ENCODE data around the gene HSD17B3. TPM values are rescaled to one million over a fixed set of nuclear protein-coding genes. Genes with fewer than 3 reads are reported as not detected.
A peak's percentile ranks its signal among the peaks of the same experiment; 100 is the strongest.

HSD17B3 gene
- total and polyA plus RNA-seq, 4 donors: 0.37 to 4.4 (median 0.41) TPM; not detected in 1

DNA sequence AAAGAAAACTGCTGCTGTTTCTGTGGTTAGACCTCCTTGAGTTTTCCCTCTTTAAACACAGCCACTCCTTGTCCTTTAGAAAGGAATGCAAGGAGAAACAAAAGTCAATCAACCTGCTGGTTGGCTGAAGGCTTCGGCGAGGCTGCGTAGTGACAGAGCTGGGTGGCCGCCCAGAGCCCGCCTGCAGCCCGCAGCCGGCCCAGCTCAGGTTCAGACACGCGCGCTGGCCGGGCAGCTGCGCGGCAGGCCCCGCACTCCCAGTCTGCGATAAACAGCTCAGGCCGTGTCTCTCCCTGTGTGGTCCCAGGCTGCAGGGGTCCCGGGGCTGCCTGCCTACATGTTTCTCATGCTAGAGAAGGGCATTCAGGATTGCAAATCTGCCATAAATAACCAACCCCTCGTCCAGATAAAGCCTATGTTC lies 115.4 kb downstream of the HSD17B3 start:
- ATAC-seq (ENCODE audit: insufficient read depth, low FRiP score) (peak; percentile 84), DNase-seq (peak; percentile 86 to 90 (median 87))
- H3K27me3 ChIP-seq (ENCODE audit: control insufficient read depth in 3 of 3, insufficient read depth in 3 of 3, low read length in 2 of 3): no peaks in the 10 kb centered on the region
- H3K9me3 ChIP-seq (ENCODE audit: control insufficient read depth in 4 of 4, insufficient read depth in 3 of 4, low read length in 3 of 4): peaks cover 0 to 18% (median 5%) of the 10 kb centered on the region in 4 donors
- H3K36me3 ChIP-seq (ENCODE audit: control insufficient read depth in 4 of 4, insufficient read depth in 4 of 4, low read length in 4 of 4): no peaks in the 10 kb centered on the region
- TF ChIP-seq, protein P1, sequence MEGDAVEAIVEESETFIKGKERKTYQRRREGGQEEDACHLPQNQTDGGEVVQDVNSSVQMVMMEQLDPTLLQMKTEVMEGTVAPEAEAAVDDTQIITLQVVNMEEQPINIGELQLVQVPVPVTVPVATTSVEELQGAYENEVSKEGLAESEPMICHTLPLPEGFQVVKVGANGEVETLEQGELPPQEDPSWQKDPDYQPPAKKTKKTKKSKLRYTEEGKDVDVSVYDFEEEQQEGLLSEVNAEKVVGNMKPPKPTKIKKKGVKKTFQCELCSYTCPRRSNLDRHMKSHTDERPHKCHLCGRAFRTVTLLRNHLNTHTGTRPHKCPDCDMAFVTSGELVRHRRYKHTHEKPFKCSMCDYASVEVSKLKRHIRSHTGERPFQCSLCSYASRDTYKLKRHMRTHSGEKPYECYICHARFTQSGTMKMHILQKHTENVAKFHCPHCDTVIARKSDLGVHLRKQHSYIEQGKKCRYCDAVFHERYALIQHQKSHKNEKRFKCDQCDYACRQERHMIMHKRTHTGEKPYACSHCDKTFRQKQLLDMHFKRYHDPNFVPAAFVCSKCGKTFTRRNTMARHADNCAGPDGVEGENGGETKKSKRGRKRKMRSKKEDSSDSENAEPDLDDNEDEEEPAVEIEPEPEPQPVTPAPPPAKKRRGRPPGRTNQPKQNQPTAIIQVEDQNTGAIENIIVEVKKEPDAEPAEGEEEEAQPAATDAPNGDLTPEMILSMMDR (IDR thresholded peaks at IDR 0.05; ENCODE audit: control extremely low read depth, extremely low read depth): no peak
- peaks cover 0 to 32% (median 17%) of the 10 kb centered on the region in 5 donors for H3K4me1 ChIP-seq (ENCODE audit: control insufficient read depth in 5 of 5, insufficient read depth in 5 of 5, low read length in 5 of 5)
- no peak overlapping the region for H3K4me3 ChIP-seq
- no peak overlapping the region for H3K9ac ChIP-seq (ENCODE audit: insufficient read depth in 1 of 2, low read length in 2 of 2)
- H3K27ac ChIP-seq (ENCODE audit: low read depth in 1 of 2, low read length in 1 of 2): peak overlapping the region in 1 of 2 donors; percentile 69
- 21 to 25% methylated on average over 18 of the region's 18 CpGs for WGBS, 2 donors

DNA sequence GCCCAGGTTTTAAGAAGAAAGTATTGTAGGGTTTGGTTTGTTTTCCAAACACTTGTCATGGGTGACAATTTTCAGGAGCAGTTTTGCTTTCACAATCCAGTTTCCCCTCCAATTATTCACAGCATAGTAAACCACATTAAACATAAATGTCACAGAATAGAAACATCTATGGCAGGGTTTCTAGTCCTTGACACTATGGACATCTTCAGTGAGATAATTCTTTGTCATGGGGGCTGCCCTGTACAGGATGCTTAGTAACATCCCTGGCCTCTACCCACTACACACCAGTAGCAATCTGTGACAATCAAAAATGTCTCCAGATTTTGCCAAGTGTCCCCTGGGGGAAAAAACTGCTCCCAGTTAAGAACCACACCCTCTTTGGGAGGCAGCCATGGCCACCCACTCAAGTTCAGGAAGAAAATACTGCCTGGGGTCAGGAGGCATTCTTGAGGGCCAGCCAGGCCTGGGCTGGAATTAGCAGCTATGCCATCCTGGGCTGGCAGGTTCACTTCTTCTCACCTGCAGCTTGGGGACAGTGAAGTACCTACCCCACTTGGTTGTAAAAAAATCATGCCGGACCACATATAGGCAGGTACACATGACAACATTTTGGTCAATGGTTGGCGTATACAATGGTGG lies 116.3 kb downstream of the HSD17B3 start:
- 66 to 93% methylated on average over 2 of the region's 2 CpGs for WGBS, 2 donors
- Histone ChIP-seq H3K4me3 (no peak overlapping the region), H3K4me1 (ENCODE audit: control insufficient read depth in 5 of 5, insufficient read depth in 5 of 5, low read length in 5 of 5) (peaks cover 0 to 32% (median 17%) of the 10 kb centered on the region in 5 donors), H3K9me3 (ENCODE audit: control insufficient read depth in 4 of 4, insufficient read depth in 3 of 4, low read length in 3 of 4) (peaks cover 0 to 16% (median 5%) of the 10 kb centered on the region in 4 donors), H3K9ac (ENCODE audit: insufficient read depth in 1 of 2, low read length in 2 of 2) (no peak overlapping the region), H3K27ac (ENCODE audit: low read depth in 1 of 2, low read length in 1 of 2) (peak overlapping the region in 1 of 2 donors; percentile 80), H3K27me3 (ENCODE audit: control insufficient read depth in 3 of 3, insufficient read depth in 3 of 3, low read length in 2 of 3) (no peaks in the 10 kb centered on the region), H3K36me3 (ENCODE audit: control insufficient read depth in 4 of 4, insufficient read depth in 4 of 4, low read length in 4 of 4) (no peaks in the 10 kb centered on the region)
- DNase-seq (no peak), ATAC-seq (ENCODE audit: insufficient read depth, low FRiP score) (no peak)
- TF ChIP-seq, protein P1 (IDR thresholded peaks at IDR 0.05; ENCODE audit: control extremely low read depth, extremely low read depth): no peak

Small RNAs within 50 kb of the gene (small RNA-seq; reads per million reads assigned to genes)
- gene RNU6-1160P (ENCODE audit: low replicate concordance): not detected

Other genes starting within 250 kb of the HSD17B3 start
- gene SLC35D2, start 81.5 kb upstream of the HSD17B3 start, total RNA-seq: 10 to 100 TPM; 22.7 to 27.2 TPM
- gene SLC35D2, start 81.5 kb upstream of the HSD17B3 start, polyA plus RNA-seq: 10 to 100 TPM; 14.9 to 20.2 TPM
- 1 to 10 TPM; 3.1 to 3.3 TPM for gene ZNF367, start 116.2 kb upstream of the HSD17B3 start, total RNA-seq
- 1 to 10 TPM; 1.0 to 1.1 TPM for gene ZNF367, start 116.2 kb upstream of the HSD17B3 start, polyA plus RNA-seq
- gene HABP4, start 148.0 kb upstream of the HSD17B3 start, total RNA-seq: 10 to 100 TPM in 1 of 2 donors, 1 to 10 TPM in 1; 6.5 to 10.2 TPM
- gene HABP4, start 148.0 kb upstream of the HSD17B3 start, polyA plus RNA-seq: 1 to 10 TPM; 4.7 to 9.8 TPM